ENCODE measurements around the gene POU4F1. TPM values are rescaled to one million over a fixed set of nuclear protein-coding genes. Genes with fewer than 3 reads are reported as not detected.

The POU4F1 gene
- total RNA-seq, 1 donor from 2014 or later, result 3.2 TPM

DNA sequence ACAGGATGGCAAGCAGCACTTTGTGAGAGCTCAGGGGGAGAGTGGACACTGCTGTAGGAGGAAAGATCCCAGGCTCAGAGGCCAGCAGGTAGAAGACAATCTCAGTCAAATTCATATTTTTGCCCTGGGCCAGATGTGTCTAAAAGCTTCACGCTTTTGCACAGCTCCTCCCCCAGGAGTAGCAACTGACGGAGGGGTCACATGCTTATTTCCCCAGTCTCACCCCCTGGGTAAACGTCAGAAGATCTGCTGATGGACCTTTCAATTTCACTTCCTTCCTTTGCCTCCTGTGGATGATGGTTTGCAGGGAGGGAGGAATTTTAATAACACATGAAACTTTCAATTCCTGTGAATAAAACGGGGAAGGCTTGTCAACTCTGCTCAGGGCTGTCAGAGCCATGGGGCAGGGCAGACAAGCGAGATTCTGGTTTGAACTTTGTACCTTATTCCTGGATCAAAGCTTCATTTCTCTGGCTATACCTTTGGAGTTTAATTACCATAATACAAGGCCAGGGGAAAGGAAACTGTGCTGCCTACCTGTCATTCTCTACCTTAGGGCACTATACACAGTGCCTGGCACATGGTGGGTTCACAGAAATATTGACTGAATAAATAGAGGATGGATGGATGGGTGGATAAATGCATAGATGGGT lies 41.0 kb downstream of the POU4F1 start:
- DNase-seq (ENCODE audit: low spot score), result no peak
- Mint-ChIP-seq H3K36me3 (ENCODE audit: low read depth, unreplicated experiment) (no peaks in the 10 kb centered on the region), H3K9me3 (ENCODE audit: unreplicated experiment) (no peaks in the 10 kb centered on the region), H3K4me1 (ENCODE audit: unreplicated experiment) (no peaks in the 10 kb centered on the region), H3K27ac (ENCODE audit: unreplicated experiment) (no peak overlapping the region), H3K4me3 (ENCODE audit: unreplicated experiment) (no peak overlapping the region), H3K27me3 (ENCODE audit: unreplicated experiment) (peaks cover 1% of the 10 kb centered on the region)
- TF ChIP-seq, protein P1, sequence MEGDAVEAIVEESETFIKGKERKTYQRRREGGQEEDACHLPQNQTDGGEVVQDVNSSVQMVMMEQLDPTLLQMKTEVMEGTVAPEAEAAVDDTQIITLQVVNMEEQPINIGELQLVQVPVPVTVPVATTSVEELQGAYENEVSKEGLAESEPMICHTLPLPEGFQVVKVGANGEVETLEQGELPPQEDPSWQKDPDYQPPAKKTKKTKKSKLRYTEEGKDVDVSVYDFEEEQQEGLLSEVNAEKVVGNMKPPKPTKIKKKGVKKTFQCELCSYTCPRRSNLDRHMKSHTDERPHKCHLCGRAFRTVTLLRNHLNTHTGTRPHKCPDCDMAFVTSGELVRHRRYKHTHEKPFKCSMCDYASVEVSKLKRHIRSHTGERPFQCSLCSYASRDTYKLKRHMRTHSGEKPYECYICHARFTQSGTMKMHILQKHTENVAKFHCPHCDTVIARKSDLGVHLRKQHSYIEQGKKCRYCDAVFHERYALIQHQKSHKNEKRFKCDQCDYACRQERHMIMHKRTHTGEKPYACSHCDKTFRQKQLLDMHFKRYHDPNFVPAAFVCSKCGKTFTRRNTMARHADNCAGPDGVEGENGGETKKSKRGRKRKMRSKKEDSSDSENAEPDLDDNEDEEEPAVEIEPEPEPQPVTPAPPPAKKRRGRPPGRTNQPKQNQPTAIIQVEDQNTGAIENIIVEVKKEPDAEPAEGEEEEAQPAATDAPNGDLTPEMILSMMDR (IDR thresholded peaks at IDR 0.05; ENCODE audit: unreplicated experiment), result no peak

Other genes with a start within 250 kb of the POU4F1 start
- gene OBI1, start 55.6 kb upstream of the POU4F1 start, total RNA-seq (ENCODE audit: unreplicated experiment), result 28.0 TPM